MM.1S (cell line): ENCODE measurements around the gene PLOD1.
"Not testable (repeated sequence)": the region's sequence is repeated elsewhere in the genome, so short reads cannot be mapped to it uniquely, and the experiment has no call there.

ENCODE experiments used
- DNase-seq: peaks from one replicate; pipeline ENCODE4 v3.0.0-alpha.2; 2015
- H2AFZ ChIP-seq: fragments of 300-600 bp; sonication (generic); 2 replicates; pipeline ENCODE4 v1.6.0; 2016; ENCODE audit warnings: antibody characterized with exemption, low read length
- H3F3A ChIP-seq: fragments of 300-600 bp; sonication (generic); 2 replicates; pipeline ENCODE4 v1.6.1; 2016; ENCODE audit warnings: mild to moderate bottlenecking, antibody characterized with exemption, low read length, moderate library complexity, mixed read lengths; ENCODE audit not compliant: insufficient read depth
- H3K27ac ChIP-seq: fragments of 300-600 bp; sonication (generic); 2 replicates; pipeline ENCODE4 v1.5.1; 2016; ENCODE audit warnings: mild to moderate bottlenecking, low read length
- H3K27me3 ChIP-seq: fragments of 300-600 bp; sonication (generic); replicated peaks from 2 replicates; pipeline ENCODE4 v1.6.0; 2016; ENCODE audit warnings: low read length; ENCODE audit not compliant: insufficient read depth
- H3K36me3 ChIP-seq: fragments of 300-600 bp; sonication (generic); replicated peaks from 2 replicates; pipeline ENCODE4 v1.6.1; 2016; ENCODE audit warnings: mild to moderate bottlenecking, low read length, mixed read lengths; ENCODE audit not compliant: insufficient read depth
- H3K4me1 ChIP-seq: fragments of 300-600 bp; sonication (generic); 2 replicates; pipeline ENCODE4 v1.6.1; 2016; ENCODE audit warnings: low read length, mixed read lengths
- H3K4me2 ChIP-seq: fragments of 300-600 bp; sonication (generic); 2 replicates; pipeline ENCODE4 v1.6.0; 2016; ENCODE audit warnings: low read depth, low read length
- H3K4me3 ChIP-seq: fragments of 300-600 bp; sonication (generic); 2 replicates; pipeline ENCODE4 v1.5.1; 2016; ENCODE audit warnings: low read length, mixed read lengths
- H3K79me2 ChIP-seq: fragments of 300-600 bp; sonication (generic); 2 replicates; pipeline ENCODE4 v1.6.1; 2016; ENCODE audit warnings: mixed run types, low read length, mixed read lengths
- H3K9ac ChIP-seq: fragments of 300-600 bp; sonication (generic); 2 replicates; pipeline ENCODE4 v1.6.1; 2016; ENCODE audit warnings: low read length, mixed read lengths
- H3K9me2 ChIP-seq: fragments of 300-600 bp; sonication (generic); replicated peaks from 2 replicates; pipeline ENCODE4 v1.6.1; 2016; ENCODE audit warnings: mild to moderate bottlenecking, low read length, mixed read lengths; ENCODE audit not compliant: insufficient read depth
- H3K9me3 ChIP-seq: fragments of 300-600 bp; sonication (generic); replicated peaks from 2 replicates; pipeline ENCODE4 v1.6.1; 2016; ENCODE audit warnings: mild to moderate bottlenecking, low read length, mixed read lengths; ENCODE audit not compliant: insufficient read depth
- H4K20me1 ChIP-seq: fragments of 300-600 bp; sonication (generic); 2 replicates; pipeline ENCODE4 v1.6.1; 2016; ENCODE audit warnings: mild to moderate bottlenecking, low read length, moderate library complexity, mixed read lengths; ENCODE audit not compliant: insufficient read depth
- CTCF ChIP-seq: fragments of 300-600 bp; sonication (generic); IDR thresholded peaks from 2 replicates; pipeline ENCODE4 v1.5.1; 2016; ENCODE audit warnings: antibody characterized with exemption, low read length, mixed read lengths
- EZH2 ChIP-seq: fragments of 300-600 bp; sonication (generic); optimal IDR thresholded peaks from 2 replicates; pipeline ENCODE3; 2017; ENCODE audit warnings: low read depth, mild to moderate bottlenecking, antibody characterized with exemption, low read length, mixed read lengths
- EZH2phosphoT487 ChIP-seq: fragments of 300-600 bp; sonication (generic); IDR thresholded peaks from 2 replicates; pipeline ENCODE4 v1.6.1; 2018; ENCODE audit warnings: antibody characterized with exemption, low read length

Gene PLOD1

GRCh38 chr1:11908095-11908675 is 26.3 kb upstream of the PLOD1 start:
- peaks cover 14% of the 10 kb centered on the region for H3F3A ChIP-seq
- H3K4me2 ChIP-seq: peak overlapping the region; percentile 81
- no peaks in the 10 kb centered on the region for H3K9me2 ChIP-seq
- no peak overlapping the region; the same call in 1 of the 2 replicates for H2AFZ ChIP-seq
- H3K79me2 ChIP-seq: no peaks in the 10 kb centered on the region
- H3K36me3 ChIP-seq: no peaks in the 10 kb centered on the region
- H3K27me3 ChIP-seq: no peaks in the 10 kb centered on the region
- H3K27ac ChIP-seq: peak overlapping the region; percentile 94
- peak; percentile 97 for DNase-seq
- H3K9ac ChIP-seq: peak overlapping the region; percentile 83
- H3K9me3 ChIP-seq: no peaks in the 10 kb centered on the region
- H3K4me3 ChIP-seq: peak overlapping the region; percentile 69
- no peaks in the 10 kb centered on the region for H4K20me1 ChIP-seq
- TF ChIP-seq CTCF (no peak), EZH2phosphoT487 (no peak), EZH2 (no peak)
- no peaks in the 10 kb centered on the region for H3K4me1 ChIP-seq

GRCh38 chr1:11910914-11911228 is 23.6 kb upstream of the PLOD1 start:
- not testable (repeated sequence) for H3K4me2 ChIP-seq, H3K79me2 ChIP-seq, H3K4me3 ChIP-seq, H3K4me1 ChIP-seq, H3K27ac ChIP-seq, DNase-seq, H3K9me3 ChIP-seq, H3K9ac ChIP-seq, H2AFZ ChIP-seq, H3K9me2 ChIP-seq, H3K36me3 ChIP-seq, H4K20me1 ChIP-seq, H3K27me3 ChIP-seq
- peaks cover 14% of the 10 kb centered on the region for H3F3A ChIP-seq

- no peak overlapping the region for H3K9ac ChIP-seq
- H3F3A ChIP-seq: peaks cover 14% of the 10 kb centered on the region
- H3K79me2 ChIP-seq: no peaks in the 10 kb centered on the region
- H3K4me3 ChIP-seq: no peak overlapping the region
- no peaks in the 10 kb centered on the region for H4K20me1 ChIP-seq
- no peaks in the 10 kb centered on the region for H3K9me3 ChIP-seq
- H3K4me1 ChIP-seq: no peaks in the 10 kb centered on the region
- DNase-seq: no peak
- TF ChIP-seq EZH2 (no peak), EZH2phosphoT487 (no peak), CTCF (no peak)
- no peaks in the 10 kb centered on the region for H3K36me3 ChIP-seq
- H3K27me3 ChIP-seq: no peaks in the 10 kb centered on the region
- H3K27ac ChIP-seq: no peak overlapping the region
- no peak overlapping the region for H3K4me2 ChIP-seq
- H3K9me2 ChIP-seq: no peaks in the 10 kb centered on the region
- H2AFZ ChIP-seq: no peak overlapping the region
These were observed 22.5 kb upstream of the PLOD1 start for GRCh38 chr1:11912000-11912399.

- H3K36me3 ChIP-seq, H3K4me2 ChIP-seq, H3K4me1 ChIP-seq, DNase-seq, H3K27me3 ChIP-seq, H2AFZ ChIP-seq, H3K79me2 ChIP-seq, H3K9me2 ChIP-seq, H3K9ac ChIP-seq, H3K9me3 ChIP-seq, H3K27ac ChIP-seq, H4K20me1 ChIP-seq, H3K4me3 ChIP-seq: not testable (repeated sequence)
- peaks cover 14% of the 10 kb centered on the region for H3F3A ChIP-seq
These were observed 21.9 kb upstream of the PLOD1 start for GRCh38 chr1:11912482-11913216.
